Mesenchymal stem cell (in vitro differentiated cells and primary cell): ENCODE results near the gene UNC119B.

Experiments
- DNase-seq: peaks from one replicate; pipeline ENCODE4 v3.0.0-alpha.2; 2013
- H2AFZ ChIP-seq: one replicate; pipeline ENCODE4 v1.6.1; 2013; ENCODE audit warnings: low read depth, mild to moderate bottlenecking, control low read depth, inconsistent platforms, low read length, moderate library complexity
- H2AK5ac ChIP-seq: 2 replicates; pipeline ENCODE4 v1.6.1; 2013; ENCODE audit warnings: low read length, moderate library complexity, mild to moderate bottlenecking, inconsistent platforms; ENCODE audit not compliant: severe bottlenecking
- H2BK120ac ChIP-seq: one replicate; pipeline ENCODE4 v1.6.1; 2013; ENCODE audit warnings: low read depth, mild to moderate bottlenecking, inconsistent platforms, low read length, moderate library complexity
- H2BK12ac ChIP-seq, 2 experiments: one replicate each; pipeline ENCODE4 v1.6.1; 2013; ENCODE audit warnings: inconsistent platforms in 2 of 2, low read length in 2 of 2, mild to moderate bottlenecking in 2 of 2, moderate library complexity in 2 of 2, control low read depth in 1 of 2
- H2BK15ac ChIP-seq: one replicate; pipeline ENCODE4 v1.6.1; 2013; ENCODE audit warnings: mild to moderate bottlenecking, low read depth, inconsistent platforms; ENCODE audit not compliant: poor library complexity, severe bottlenecking
- H2BK5ac ChIP-seq: 2 replicates; pipeline ENCODE4 v1.6.1; 2013; ENCODE audit warnings: low read depth, mild to moderate bottlenecking, low read length, control low read depth, inconsistent platforms; ENCODE audit not compliant: poor library complexity, severe bottlenecking
- H3K14ac ChIP-seq, 2 experiments: one replicate each; pipeline ENCODE4 v1.6.1; 2013; ENCODE audit warnings: inconsistent platforms in 2 of 2, low read length in 2 of 2, control low read depth in 1 of 2, mild to moderate bottlenecking in 1 of 2, moderate library complexity in 1 of 2
- H3K18ac ChIP-seq, 2 experiments: one replicate each; pipeline ENCODE4 v1.6.1; 2013; ENCODE audit warnings: inconsistent platforms in 2 of 2, low read length in 2 of 2, control low read depth in 1 of 2, low read depth in 1 of 2, mild to moderate bottlenecking in 1 of 2
- H3K23ac ChIP-seq, 2 experiments: one replicate each; pipeline ENCODE4 v1.6.1; 2013; ENCODE audit warnings: inconsistent platforms in 2 of 2, low read length in 2 of 2, mild to moderate bottlenecking in 2 of 2, moderate library complexity in 2 of 2, control low read depth in 1 of 2
- H3K27ac ChIP-seq: 2 replicates; pipeline ENCODE4 v1.5.1; 2013; ENCODE audit warnings: mild to moderate bottlenecking, moderate library complexity, low read length, control low read depth, inconsistent platforms; ENCODE audit not compliant: poor library complexity, severe bottlenecking
- H3K27me3 ChIP-seq, 2 experiments: 2 replicates each; pipeline versions ENCODE4 v1.6.1 to v1.7.0; 2013; ENCODE audit warnings: low read length in 2 of 2, mild to moderate bottlenecking in 2 of 2, moderate library complexity in 2 of 2, control low read depth in 1 of 2, inconsistent platforms in 1 of 2; ENCODE audit not compliant: control insufficient read depth in 1 of 2, insufficient read depth in 1 of 2
- H3K36me3 ChIP-seq, 2 experiments: 2 replicates each; pipeline versions ENCODE4 v1.6.1 to v1.7.0; 2013; ENCODE audit warnings: low read length in 2 of 2, control low read depth in 1 of 2, inconsistent platforms in 1 of 2, low read depth in 1 of 2, mild to moderate bottlenecking in 1 of 2; ENCODE audit not compliant: insufficient read depth in 2 of 2, control insufficient read depth in 1 of 2
- H3K4ac ChIP-seq, 2 experiments: one replicate each; pipeline ENCODE4 v1.6.1; 2013; ENCODE audit warnings: inconsistent platforms in 2 of 2, low read length in 2 of 2, mild to moderate bottlenecking in 2 of 2, moderate library complexity in 2 of 2, control low read depth in 1 of 2, low read depth in 1 of 2
- H3K4me1 ChIP-seq: 2 replicates; pipeline ENCODE4 v1.6.1; 2013; ENCODE audit warnings: low read depth, low read length, control low read depth; ENCODE audit not compliant: control insufficient read depth, insufficient read depth
- H3K4me2 ChIP-seq: 2 replicates; pipeline ENCODE4 v1.6.1; 2013; ENCODE audit warnings: low read length, mild to moderate bottlenecking, inconsistent platforms; ENCODE audit not compliant: poor library complexity, severe bottlenecking
- H3K4me3 ChIP-seq, 2 experiments: 2 replicates each; pipeline versions ENCODE4 v1.5.1 to v1.7.0; 2013; ENCODE audit warnings: low read length in 2 of 2, mild to moderate bottlenecking in 2 of 2, control low read depth in 1 of 2, low read depth in 1 of 2; ENCODE audit not compliant: insufficient read depth in 1 of 2
- H3K79me1 ChIP-seq: replicated peaks from 2 replicates; pipeline ENCODE4 v1.6.1; 2013; ENCODE audit warnings: mild to moderate bottlenecking, control low read depth, low read length, inconsistent platforms; ENCODE audit not compliant: poor library complexity, severe bottlenecking
- H3K9ac ChIP-seq: 2 replicates; pipeline ENCODE4 v1.7.0; 2013; ENCODE audit warnings: mild to moderate bottlenecking, low read length, moderate library complexity
- H3K9me3 ChIP-seq: 2 replicates; pipeline ENCODE4 v1.7.0; 2013; ENCODE audit warnings: mild to moderate bottlenecking, low read length; ENCODE audit not compliant: control insufficient read depth
- H4K8ac ChIP-seq: one replicate; pipeline ENCODE4 v1.6.1; 2013; ENCODE audit warnings: inconsistent platforms, mild to moderate bottlenecking, low read length, moderate library complexity
- H4K91ac ChIP-seq: one replicate; pipeline ENCODE4 v1.6.1; 2013; ENCODE audit warnings: mild to moderate bottlenecking, low read length, inconsistent platforms
- WGBS: methylation state at CpG from one replicate; pipeline ENCODE4 v1.1.7; 2013; ENCODE audit warnings: mixed read lengths; 5-methylcytosine and 5-hydroxymethylcytosine counted together

The UNC119B gene

GRCh38 chr12:120692524-120693033 lies 17.7 kb upstream of the UNC119B start:
- H3K4me2 ChIP-seq = no peak overlapping the region
- no peak overlapping the region for H3K14ac ChIP-seq
- no peak overlapping the region for H3K23ac ChIP-seq
- no peak overlapping the region for H4K8ac ChIP-seq
- WGBS = 67% methylated on average over 7 of the region's 11 CpGs
- no peak overlapping the region for H2BK5ac ChIP-seq
- H3K4me1 ChIP-seq = peaks cover 6% of the 10 kb centered on the region
- H2BK15ac ChIP-seq = no peak overlapping the region
- no peak overlapping the region for H3K27ac ChIP-seq
- H2BK12ac ChIP-seq = no peak overlapping the region
- no peak overlapping the region for H2AK5ac ChIP-seq
- DNase-seq = peak; percentile 63
- H2AFZ ChIP-seq = no peak overlapping the region
- no peak overlapping the region for H3K9ac ChIP-seq
- H2BK120ac ChIP-seq = no peak overlapping the region
- H3K9me3 ChIP-seq = no peaks in the 10 kb centered on the region
- peaks cover 31% of the 10 kb centered on the region for H3K79me1 ChIP-seq
- H4K91ac ChIP-seq = no peak overlapping the region
- H3K4ac ChIP-seq = no peak overlapping the region
- H3K18ac ChIP-seq = no peak overlapping the region
- H3K27me3 ChIP-seq = no peaks in the 10 kb centered on the region
- H3K4me3 ChIP-seq = no peak overlapping the region
- peaks cover 23 to 37% of the 10 kb centered on the region in 2 experiments for H3K36me3 ChIP-seq

- H3K4me1 ChIP-seq = peaks cover 5% of the 10 kb centered on the region
- 96% methylated on average over 4 of the region's 4 CpGs for WGBS
Measured at GRCh38 chr12:120693848-120694247, 16.4 kb upstream of the UNC119B start.

DNA sequence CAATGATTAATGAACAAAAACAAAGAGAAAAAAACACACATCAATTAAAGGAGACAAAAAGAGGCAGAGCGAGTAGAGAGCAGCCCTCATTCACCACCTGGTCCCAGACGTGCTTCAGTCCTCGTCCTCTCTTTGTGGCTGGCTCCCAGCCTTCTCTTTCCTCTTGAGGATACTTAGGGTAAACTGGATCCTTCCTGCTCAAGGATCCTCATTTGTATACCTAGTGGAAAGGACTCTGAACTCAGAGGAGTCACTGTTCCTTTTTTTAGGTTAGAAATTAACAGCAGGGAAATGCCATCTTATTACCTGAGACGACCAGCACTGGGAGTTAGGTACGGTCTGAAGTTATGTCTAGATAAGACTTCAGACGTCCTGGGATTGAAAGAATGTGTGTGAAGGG lies 13.6 kb upstream of the UNC119B start:
- no peak overlapping the region for H4K8ac ChIP-seq
- H3K79me1 ChIP-seq = peaks cover 57% of the 10 kb centered on the region
- no peak overlapping the region for H3K9ac ChIP-seq
- no peak overlapping the region for H3K18ac ChIP-seq
- no peaks in the 10 kb centered on the region for H3K9me3 ChIP-seq
- no peak overlapping the region for H2BK12ac ChIP-seq
- no peak overlapping the region for H2BK15ac ChIP-seq
- H3K14ac ChIP-seq = no peak overlapping the region
- H3K4ac ChIP-seq = no peak overlapping the region
- H3K4me3 ChIP-seq = no peak overlapping the region
- 92% methylated on average over 6 of the region's 6 CpGs for WGBS
- no peak overlapping the region for H2BK5ac ChIP-seq
- no peak overlapping the region for H3K23ac ChIP-seq
- H2AK5ac ChIP-seq = no peak overlapping the region
- no peak overlapping the region for H3K27ac ChIP-seq
- no peak overlapping the region for H2AFZ ChIP-seq
- H3K4me2 ChIP-seq = no peak overlapping the region
- H4K91ac ChIP-seq = no peak overlapping the region
- no peaks in the 10 kb centered on the region for H3K27me3 ChIP-seq
- no peak for DNase-seq
- H3K36me3 ChIP-seq = peaks cover 51 to 78% of the 10 kb centered on the region in 2 experiments
- peaks cover 1% of the 10 kb centered on the region for H3K4me1 ChIP-seq
- H2BK120ac ChIP-seq = no peak overlapping the region

More at GRCh38 chr12:120693848-120694247, 16.4 kb upstream of the UNC119B start:
- Histone ChIP-seq H3K23ac (no peak overlapping the region), H3K4me2 (no peak overlapping the region), H3K27ac (no peak overlapping the region), H2BK15ac (no peak overlapping the region), H2AFZ (no peak overlapping the region), H4K8ac (no peak overlapping the region), H3K9ac (no peak overlapping the region), H3K27me3 (no peaks in the 10 kb centered on the region), H3K4me3 (no peak overlapping the region), H3K18ac (no peak overlapping the region), H3K4ac (no peak overlapping the region), H3K36me3 (peaks cover 33 to 50% of the 10 kb centered on the region in 2 experiments), H2BK120ac (no peak overlapping the region), H3K9me3 (no peaks in the 10 kb centered on the region), H4K91ac (no peak overlapping the region), H2BK12ac (no peak overlapping the region), H3K79me1 (peaks cover 41% of the 10 kb centered on the region), H2BK5ac (no peak overlapping the region), H2AK5ac (no peak overlapping the region), H3K14ac (no peak overlapping the region)
- no peak for DNase-seq

GRCh38 chr12:120697344-120697743 lies 12.9 kb upstream of the UNC119B start:
- no peak overlapping the region for H2BK120ac ChIP-seq
- DNase-seq = no peak
- no peak overlapping the region for H2BK15ac ChIP-seq
- peaks cover 58 to 85% of the 10 kb centered on the region in 2 experiments for H3K36me3 ChIP-seq
- no peak overlapping the region for H3K27ac ChIP-seq
- H3K4me2 ChIP-seq = no peak overlapping the region
- no peak overlapping the region for H3K9ac ChIP-seq
- no peak overlapping the region for H3K4me3 ChIP-seq
- H3K4ac ChIP-seq = no peak overlapping the region
- H3K18ac ChIP-seq = no peak overlapping the region
- no peak overlapping the region for H3K23ac ChIP-seq
- H4K91ac ChIP-seq = no peak overlapping the region
- no peaks in the 10 kb centered on the region for H3K9me3 ChIP-seq
- H3K4me1 ChIP-seq = peaks cover 1% of the 10 kb centered on the region
- H2BK5ac ChIP-seq = no peak overlapping the region
- H4K8ac ChIP-seq = no peak overlapping the region
- H3K27me3 ChIP-seq = no peaks in the 10 kb centered on the region
- peaks cover 59% of the 10 kb centered on the region for H3K79me1 ChIP-seq
- H2AK5ac ChIP-seq = no peak overlapping the region
- H2AFZ ChIP-seq = no peak overlapping the region
- no peak overlapping the region for H2BK12ac ChIP-seq
- no peak overlapping the region for H3K14ac ChIP-seq
- no CpG with 5 or more reads among the region's 1 CpG for WGBS
